ENCODE results near the gene MSL3B.
A peak's percentile ranks its signal among the peaks of the same experiment; 100 is the strongest.

MSL3B gene

GRCh38 chr2:233865838-233866237 is 2.3 kb downstream of the MSL3B start:
- peak; percentile 19 for TF ChIP-seq CTCF (IDR thresholded peaks at IDR 0.05; ENCODE audit: insufficient read depth, low read depth, low read length, missing control alignments)
- no peak for DNase-seq (ENCODE audit: low read depth)
- no peak overlapping the region for H3K4me3 ChIP-seq (ENCODE audit: low read depth, low read length)

- H3K4me3 ChIP-seq (ENCODE audit: low read depth, low read length), result no peak overlapping the region
- no peak for TF ChIP-seq CTCF (IDR thresholded peaks at IDR 0.05; ENCODE audit: insufficient read depth, low read depth, low read length, missing control alignments)
- no peak for DNase-seq (ENCODE audit: low read depth)
These were observed 5.9 kb downstream of the MSL3B start for GRCh38 chr2:233862261-233862768.

- no peak for TF ChIP-seq CTCF (IDR thresholded peaks at IDR 0.05; ENCODE audit: insufficient read depth, low read depth, low read length, missing control alignments)
- no peak for DNase-seq (ENCODE audit: low read depth)
- no peak overlapping the region for H3K4me3 ChIP-seq (ENCODE audit: low read depth, low read length)
These were observed 9.9 kb downstream of the MSL3B start for GRCh38 chr2:233858331-233858730.

GRCh38 chr2:233857511-233858141 is 10.6 kb downstream of the MSL3B start:
- peak; percentile 49 for DNase-seq (ENCODE audit: low read depth)
- peak; percentile 70 for TF ChIP-seq CTCF (IDR thresholded peaks at IDR 0.05; ENCODE audit: insufficient read depth, low read depth, low read length, missing control alignments)
- no peak overlapping the region for H3K4me3 ChIP-seq (ENCODE audit: low read depth, low read length)

- no peak for TF ChIP-seq CTCF (IDR thresholded peaks at IDR 0.05; ENCODE audit: insufficient read depth, low read depth, low read length, missing control alignments)
- DNase-seq (ENCODE audit: low read depth), result no peak
- H3K4me3 ChIP-seq (ENCODE audit: low read depth, low read length), result no peak overlapping the region
These were observed 12.0 kb downstream of the MSL3B start for GRCh38 chr2:233856184-233856583.

- DNase-seq (ENCODE audit: low read depth), result no peak
- H3K4me3 ChIP-seq (ENCODE audit: low read depth, low read length), result no peak overlapping the region
- no peak for TF ChIP-seq CTCF (IDR thresholded peaks at IDR 0.05; ENCODE audit: insufficient read depth, low read depth, low read length, missing control alignments)
These were observed 12.8 kb downstream of the MSL3B start for GRCh38 chr2:233855345-233855744.
